NT2/D1 (cell line): ENCODE results near the gene MGLL.

ENCODE experiments used
- YY1 ChIP-seq: IDR thresholded peaks from 2 replicates; pipeline ENCODE4 v1.6.1; 2011; ENCODE audit not compliant: insufficient read length, insufficient read depth
- ZNF274 ChIP-seq: IDR thresholded peaks from 2 replicates; pipeline ENCODE4 v1.6.1; 2011; ENCODE audit warnings: mild to moderate bottlenecking, low read depth, low read length

DNA sequence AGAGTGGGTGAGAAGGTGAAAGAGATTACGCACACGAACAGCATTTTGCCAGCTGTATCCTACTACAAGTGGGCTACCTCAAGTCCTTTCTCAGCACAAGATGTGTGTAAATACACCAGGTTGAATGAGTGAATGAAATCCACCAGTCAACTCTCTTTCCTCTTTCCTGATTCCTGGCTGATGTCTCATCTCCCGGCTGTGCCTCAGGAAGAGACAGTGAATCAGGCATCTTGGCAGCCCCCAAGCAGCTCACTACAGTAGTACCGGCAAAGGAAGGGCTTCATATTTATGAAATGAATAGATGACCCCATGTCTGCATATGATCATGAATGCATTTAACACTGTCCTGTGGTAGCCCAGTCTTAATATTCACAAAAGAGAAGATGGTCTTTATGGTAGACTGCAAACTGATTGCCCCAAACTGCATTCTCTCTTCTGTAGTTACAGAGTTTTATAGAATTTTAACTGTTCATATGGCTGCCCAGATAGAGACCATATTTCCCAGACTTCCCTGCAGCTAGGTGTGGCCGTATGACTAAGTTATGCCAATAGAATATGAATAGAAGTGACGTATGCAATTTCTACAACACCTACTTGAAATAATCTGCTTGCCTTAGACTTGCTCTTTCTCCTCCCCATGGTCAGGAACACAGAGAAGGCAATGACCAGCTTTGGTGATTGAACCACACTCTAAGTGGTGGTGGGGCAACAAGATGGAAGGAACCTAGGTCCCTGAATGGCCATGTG is 22.7 kb downstream of the MGLL start:
- TF ChIP-seq YY1: no peak
- TF ChIP-seq ZNF274: no peak
